ENCODE measurements around the gene RABGGTB. TPM values are rescaled to one million over a fixed set of nuclear protein-coding genes. Genes with fewer than 3 reads are reported as not detected.
"Not testable (repeated sequence)": the region's sequence is repeated elsewhere in the genome, so short reads cannot be mapped to it uniquely, and the experiment has no call there.

RABGGTB gene
- polyA plus RNA-seq, 1 donor, result 93.3 TPM

- DNase-seq (ENCODE audit: low read depth), result no peak
Observed at GRCh38 chr1:75795703-75796193, 9.7 kb downstream of the RABGGTB start.

GRCh38 chr1:75796376-75797272 lies 10.6 kb downstream of the RABGGTB start, which contains the start of gene MSH4:
Gene MSH4 (plus strand): TSS chr1:75796882. CDS start chr1:75796986, 104 bp downstream.
- no peak for DNase-seq (ENCODE audit: low read depth)

GRCh38 chr1:75797273-75797588 lies 11.2 kb downstream of the RABGGTB start:
- no peak for DNase-seq (ENCODE audit: low read depth)

GRCh38 chr1:75797606-75798216 lies 11.7 kb downstream of the RABGGTB start:
- no peak for DNase-seq (ENCODE audit: low read depth)

- not testable (repeated sequence) for DNase-seq (ENCODE audit: low read depth)
Observed at GRCh38 chr1:75801480-75801879, 15.4 kb downstream of the RABGGTB start.

- DNase-seq (ENCODE audit: low read depth), result no peak
Observed at GRCh38 chr1:75808921-75809320, 22.9 kb downstream of the RABGGTB start.

- not testable (repeated sequence) for DNase-seq (ENCODE audit: low read depth)
Observed at GRCh38 chr1:75810113-75810512, 24.1 kb downstream of the RABGGTB start.

- DNase-seq (ENCODE audit: low read depth), result no peak
Observed at GRCh38 chr1:75811211-75811981, 25.3 kb downstream of the RABGGTB start.

- no peak for DNase-seq (ENCODE audit: low read depth)
Observed at GRCh38 chr1:75812065-75812464, 26.0 kb downstream of the RABGGTB start.

GRCh38 chr1:75823596-75823995 lies 37.5 kb downstream of the RABGGTB start:
- not testable (repeated sequence) for DNase-seq (ENCODE audit: low read depth)

GRCh38 chr1:75836528-75837100 lies 50.6 kb downstream of the RABGGTB start:
- no peak for DNase-seq (ENCODE audit: low read depth)

GRCh38 chr1:75838079-75838478 lies 52.0 kb downstream of the RABGGTB start:
- DNase-seq (ENCODE audit: low read depth), result no peak

GRCh38 chr1:75841421-75841820 lies 55.4 kb downstream of the RABGGTB start:
- no peak for DNase-seq (ENCODE audit: low read depth)

Other genes starting within 250 kb of the RABGGTB start
- 0.30 TPM for gene SLC44A5, start 175.1 kb upstream of the RABGGTB start, polyA plus RNA-seq (ENCODE audit: insufficient read length)
- gene ACADM, start 61.5 kb upstream of the RABGGTB start, polyA plus RNA-seq (ENCODE audit: insufficient read length), result 60.0 TPM
- gene MSH4, start 10.6 kb downstream of the RABGGTB start, polyA plus RNA-seq (ENCODE audit: insufficient read length), result 0.33 TPM
- gene ASB17, start 146.1 kb downstream of the RABGGTB start, polyA plus RNA-seq (ENCODE audit: insufficient read length), result not detected